MM.1S (cell line): Measurements from ENCODE around the gene THEM4.

Experiments used
- CTCF ChIP-seq: fragments of 300-600 bp; sonication (generic); IDR thresholded peaks from 2 replicates; pipeline ENCODE4 v1.5.1; 2016; ENCODE audit warnings: antibody characterized with exemption, low read length, mixed read lengths
- EZH2 ChIP-seq: fragments of 300-600 bp; sonication (generic); optimal IDR thresholded peaks from 2 replicates; pipeline ENCODE3; 2017; ENCODE audit warnings: low read depth, mild to moderate bottlenecking, antibody characterized with exemption, low read length, mixed read lengths

GRCh38 chr1:151944126-151944856 lies 35.0 kb upstream of the THEM4 start:
- TF ChIP-seq CTCF, result no peak
- TF ChIP-seq EZH2, result no peak
